Calu3 (cell line): ENCODE data around the gene ALPP. TPM values are rescaled to one million over a fixed set of nuclear protein-coding genes. Genes with fewer than 3 reads are reported as not detected.
"Not testable (repeated sequence)": the region's sequence is repeated elsewhere in the genome, so short reads cannot be mapped to it uniquely, and the experiment has no call there.

Source experiments
- BruUV-seq: library from RNA; stranded (reverse); fragments of 400-500 nt; replicated peaks from 2 replicates; lab custom pipeline; 2021; lab: Mats Ljungman, UMichigan
- CTCF ChIA-PET: fragments of 300-600 bp; sonication (Branson Sonifier 250); formaldehyde crosslinking; loops from one replicate; lab custom pipeline; 2022; ENCODE audit warnings: antibody characterized with exemption; lab: Charles Lee
- DNase-seq: peaks from one replicate; pipeline ENCODE4 v3.0.0; 2022
- H3K27ac Mint-ChIP-seq: one replicate; pipeline ENCODE4 v1.8.0; 2022; ENCODE audit warnings: mixed read lengths; ENCODE audit not compliant: unreplicated experiment
- H3K27me3 Mint-ChIP-seq: one replicate; pipeline ENCODE4 v1.8.0; 2022; ENCODE audit warnings: mixed read lengths; ENCODE audit not compliant: unreplicated experiment
- H3K36me3 Mint-ChIP-seq: one replicate; pipeline ENCODE4 v1.8.0; 2022; ENCODE audit warnings: mild to moderate bottlenecking, moderate library complexity, mixed read lengths; ENCODE audit not compliant: insufficient read depth, unreplicated experiment
- H3K4me1 Mint-ChIP-seq: one replicate; pipeline ENCODE4 v1.8.0; 2022; ENCODE audit warnings: mild to moderate bottlenecking, low read depth, mixed read lengths; ENCODE audit not compliant: unreplicated experiment
- H3K4me3 Mint-ChIP-seq: one replicate; pipeline ENCODE4 v1.8.0; 2022; ENCODE audit warnings: mild to moderate bottlenecking, low read depth, moderate library complexity, mixed read lengths; ENCODE audit not compliant: unreplicated experiment
- H3K9me3 Mint-ChIP-seq: one replicate; pipeline ENCODE4 v1.8.0; 2022; ENCODE audit warnings: low read depth, mixed read lengths; ENCODE audit not compliant: unreplicated experiment
- CTCF ChIP-seq: fragments of 200-600 bp; IDR thresholded peaks from one replicate; pipeline ENCODE4 v1.8.0; 2022; ENCODE audit warnings: antibody characterized with exemption; ENCODE audit not compliant: unreplicated experiment
- intact Hi-C: fragments of 100-400 bp; cut with micrococcal nuclease; formaldehyde crosslinking; loops from one replicate; pipeline ENCODE4 v1.10.0; 2022; ENCODE audit not compliant: unreplicated experiment
- total RNA-seq: library from RNA; stranded (reverse); gene quantifications from 2 replicates; pipeline ENCODE4 v1.2.3, GENCODE V29; 2022

ALPP gene
- total RNA-seq, 1 experiment from 2014 or later = not detected

DNA sequence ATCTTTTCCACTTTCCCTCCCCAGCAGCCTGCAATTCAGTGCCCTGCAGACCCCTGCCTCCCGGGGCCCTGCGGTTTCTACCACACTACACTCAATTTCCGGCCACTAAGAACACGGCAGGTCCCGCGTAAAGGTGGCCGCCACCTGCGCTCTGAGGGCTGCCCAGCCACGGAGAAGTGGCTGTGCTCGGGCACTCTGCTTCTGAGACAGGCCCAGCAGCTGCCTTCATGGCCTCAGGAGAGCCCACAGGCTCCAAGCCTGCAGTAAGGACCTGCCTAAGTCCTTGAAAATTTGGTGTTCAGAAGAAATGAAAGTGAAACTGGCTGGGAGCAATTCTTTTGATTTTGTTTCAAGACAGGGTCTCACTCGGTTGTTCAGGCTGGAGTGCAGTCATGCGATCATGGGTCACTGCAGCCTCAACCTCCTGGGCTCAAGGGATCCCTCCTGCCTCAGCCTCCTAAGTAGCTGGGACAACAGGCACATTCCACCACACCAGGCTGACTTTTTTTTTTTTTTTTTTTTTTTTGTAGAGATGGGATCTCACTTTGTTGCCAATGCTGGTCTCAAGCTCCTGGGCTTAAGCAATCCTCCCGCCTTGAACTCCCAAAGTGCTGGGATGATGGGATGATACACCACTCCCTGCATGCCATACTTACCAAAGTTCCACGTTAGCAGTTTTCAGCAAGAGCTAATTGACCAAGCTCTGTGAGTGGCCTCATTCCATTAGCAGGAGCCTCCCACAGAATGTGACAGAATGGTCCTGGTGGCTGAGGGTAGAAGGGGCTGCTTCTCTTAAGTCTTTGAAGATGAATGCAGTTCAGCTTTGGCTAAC, 14.6 kb upstream of the ALPP start:
- H3K27me3 Mint-ChIP-seq = no peaks in the 10 kb centered on the region
- TF ChIP-seq CTCF = no peak
- peaks cover 8% of the 10 kb centered on the region for H3K4me1 Mint-ChIP-seq
- no TSS peak for BruUV-seq
- H3K4me3 Mint-ChIP-seq = no peak overlapping the region
- H3K27ac Mint-ChIP-seq = no peak overlapping the region
- CTCF ChIA-PET = interaction anchor here (0.5 to 0.7 kb wide), 3 partner anchors 33 to 81 kb away, joined by 4 to 7 read pairs (median 4); no protein-coding TSS in a partner anchor
- H3K9me3 Mint-ChIP-seq = no peaks in the 10 kb centered on the region
- H3K36me3 Mint-ChIP-seq = no peaks in the 10 kb centered on the region
- intact Hi-C loops = no loop called here
- no peak for DNase-seq

DNA sequence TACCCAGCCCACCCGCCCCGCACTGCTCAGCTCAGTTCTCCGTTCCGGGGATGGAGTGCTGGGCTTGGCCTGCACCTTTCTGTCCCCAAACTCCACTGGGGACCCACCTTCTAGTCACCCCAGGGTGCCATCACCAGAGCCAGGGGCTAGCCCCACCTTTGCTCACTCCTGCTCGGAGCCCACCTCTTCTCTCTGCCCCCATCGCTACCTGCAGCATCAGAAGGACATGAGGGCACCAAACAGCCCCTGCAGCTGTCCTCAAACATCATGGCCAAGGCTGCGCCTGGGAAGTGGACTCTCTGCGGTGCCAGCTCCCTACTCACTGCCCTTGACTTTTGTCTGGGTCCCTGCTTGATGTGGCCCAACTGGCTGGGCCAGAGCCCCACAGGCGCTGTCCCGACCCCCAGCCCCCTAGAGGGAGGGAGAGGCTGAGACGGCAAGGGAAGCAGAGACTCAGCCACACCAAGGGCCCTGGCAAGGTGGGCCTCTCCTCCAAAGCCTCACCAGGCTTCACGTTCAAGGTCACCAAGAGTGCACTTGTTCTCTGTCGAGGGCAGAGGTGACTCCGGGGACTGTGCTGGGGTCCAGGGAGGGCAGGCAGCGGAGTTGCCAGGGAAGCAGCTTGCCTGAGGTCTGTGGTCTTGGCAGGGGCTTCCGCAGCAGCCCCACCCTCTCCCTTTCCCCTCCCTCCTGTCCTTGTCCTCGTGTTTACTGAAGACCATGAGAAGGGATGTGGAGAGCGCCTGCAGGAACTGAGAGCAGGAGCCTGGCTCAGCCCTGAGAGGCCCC, 13.6 kb upstream of the ALPP start:
- H3K36me3 Mint-ChIP-seq, H3K27me3 Mint-ChIP-seq, H3K4me3 Mint-ChIP-seq, H3K9me3 Mint-ChIP-seq, H3K4me1 Mint-ChIP-seq, intact Hi-C loops, DNase-seq, H3K27ac Mint-ChIP-seq, BruUV-seq: not testable (repeated sequence)
- CTCF ChIA-PET = interaction anchor here (0.5 to 1.1 kb wide), 6 partner anchors 14 to 39 kb away, joined by 4 to 7 read pairs (median 4); no protein-coding TSS in a partner anchor

GRCh38 chr2:232365621-232366321, 12.8 kb upstream of the ALPP start:
- Mint-ChIP-seq H3K36me3 (no peaks in the 10 kb centered on the region), H3K9me3 (no peaks in the 10 kb centered on the region), H3K27me3 (no peaks in the 10 kb centered on the region), H3K4me1 (peaks cover 8% of the 10 kb centered on the region), H3K4me3 (no peak overlapping the region), H3K27ac (no peak overlapping the region)
- DNase-seq = peak; percentile 73
- no TSS peak for BruUV-seq
- TF ChIP-seq CTCF = peak; percentile 60
- intact Hi-C loops = no loop called here
- CTCF ChIA-PET = interaction anchor here (0.6 to 1.1 kb wide), 5 partner anchors 15 to 461 kb away, joined by 3 to 4 read pairs (median 4); no protein-coding TSS in a partner anchor

DNA sequence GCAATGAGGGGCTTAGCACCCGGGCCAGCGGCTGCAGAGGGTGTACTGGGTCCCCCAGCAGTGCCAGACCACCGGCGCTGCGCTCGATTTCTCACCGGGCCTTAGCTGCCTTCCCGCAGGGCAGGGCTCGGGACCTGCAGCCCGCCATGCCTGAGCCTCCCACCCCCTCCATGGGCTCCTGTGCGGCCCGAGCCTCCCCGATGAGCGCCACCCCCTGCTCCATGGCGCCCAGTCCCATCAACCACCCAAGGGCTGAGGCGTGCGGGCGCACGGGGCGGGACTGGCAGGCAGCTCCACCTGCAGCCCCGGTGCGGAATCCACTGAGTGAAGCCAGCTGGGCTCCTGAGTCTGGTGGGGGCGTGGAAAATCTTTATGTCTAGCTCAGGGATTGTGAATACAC, 12.1 kb upstream of the ALPP start:
- H3K36me3 Mint-ChIP-seq, intact Hi-C loops, H3K27me3 Mint-ChIP-seq, H3K9me3 Mint-ChIP-seq, H3K27ac Mint-ChIP-seq, H3K4me1 Mint-ChIP-seq, BruUV-seq, H3K4me3 Mint-ChIP-seq, DNase-seq: not testable (repeated sequence)
- CTCF ChIA-PET = interaction anchor here (0.9 to 1.1 kb wide), 2 partner anchors 19 to 70 kb away, joined by 3 to 4 read pairs; no protein-coding TSS in a partner anchor

DNA sequence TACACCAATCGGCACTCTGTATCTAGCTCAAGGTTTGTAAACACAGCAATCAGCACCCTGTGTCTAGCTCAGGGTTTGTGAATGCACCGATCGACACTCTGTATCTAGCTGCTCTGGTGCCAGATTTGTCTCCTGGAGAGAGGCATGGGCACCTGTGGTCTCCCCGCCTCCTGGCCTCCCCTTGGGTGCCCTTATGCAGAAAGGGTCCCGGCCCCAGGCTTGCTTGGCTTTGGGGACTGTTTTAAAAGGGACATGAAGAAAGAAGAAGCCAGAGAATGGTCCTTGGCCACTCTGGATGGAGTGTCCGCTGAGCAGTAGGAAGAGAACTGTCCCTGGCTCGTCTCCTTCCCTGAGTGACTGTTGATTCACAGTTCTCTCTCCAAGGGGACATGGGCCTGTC, 11.5 kb upstream of the ALPP start:
- intact Hi-C loops = no loop called here
- Mint-ChIP-seq H3K4me1 (peaks cover 8% of the 10 kb centered on the region), H3K27me3 (no peaks in the 10 kb centered on the region), H3K9me3 (no peaks in the 10 kb centered on the region), H3K27ac (no peak overlapping the region), H3K36me3 (no peaks in the 10 kb centered on the region), H3K4me3 (no peak overlapping the region)
- DNase-seq = no peak
- CTCF ChIA-PET = no interaction called here
- no TSS peak for BruUV-seq
- TF ChIP-seq CTCF = no peak
